A549 (cell line): Measurements from ENCODE around the gene DLK2. TPM values are rescaled to one million over a fixed set of nuclear protein-coding genes. Genes with fewer than 3 reads are reported as not detected.
"Not testable (repeated sequence)": the region's sequence is repeated elsewhere in the genome, so short reads cannot be mapped to it uniquely, and the experiment has no call there.

Source experiments
- ATAC-seq, 2 experiments: fragments of 200-7000 bp in 1 of 2; fragments of >200 bp in 1 of 2; cut with Nextera tagmentation in 1 of 2; cut with Tn5 transposase in 1 of 2; 3 replicates each; pipeline versions ENCODE4 v1.8.0 to v1.9.1; 2018 to 2020; ENCODE audit warnings: mild to moderate bottlenecking in 1 of 2, moderate library complexity in 1 of 2
- CTCF ChIA-PET: fragments of 300-600 bp; sonication (Branson Sonifier 250); formaldehyde crosslinking; extraction: SDS; loops from one replicate; lab custom pipeline; 2021; ENCODE audit warnings: antibody characterized with exemption, inconsistent platforms; lab: Yijun Ruan, JAX
- POLR2A ChIA-PET: fragments of 350-600 bp; formaldehyde crosslinking; extraction: SDS; loops from one replicate; lab custom pipeline; 2021; ENCODE audit warnings: antibody characterized with exemption, inconsistent platforms; lab: Yijun Ruan, JAX
- DNase-seq, 2 experiments: peaks; one replicate each; pipeline versions ENCODE4 v3.0.0 to v3.0.0-alpha.2; 2011 to 2016; ENCODE audit warnings: low read depth in 1 of 2, low spot score in 1 of 2
- FAIRE-seq: peaks from 2 replicates; lab custom pipeline; 2011; peaks lifted over from hg19 to GRCh38; lab: Jason Lieb, UNC
- H3K27ac ChIP-seq, 2 experiments: fragments of >200 bp; sonication (Bioruptor Twin); formaldehyde crosslinking; 3 replicates each; pipeline ENCODE4 v1.5.1; 2016 to 2017
- H3K4me1 ChIP-seq: fragments of >200 bp; sonication (Bioruptor Twin); formaldehyde crosslinking; 3 replicates; pipeline ENCODE4 v1.6.1; 2016
- H3K4me2 ChIP-seq: fragments of >200 bp; sonication (Bioruptor Twin); formaldehyde crosslinking; 3 replicates; pipeline ENCODE4 v1.6.1; 2016
- H3K4me3 ChIP-seq: fragments of >200 bp; sonication (Bioruptor Twin); formaldehyde crosslinking; 3 replicates; pipeline ENCODE4 v1.5.1; 2016
- H3K9me3 ChIP-seq: fragments of >200 bp; sonication (Bioruptor Twin); formaldehyde crosslinking; 3 replicates; pipeline ENCODE4 v1.6.1; 2016
- CBX2 ChIP-seq: fragments of 200-600 bp; sonication (generic); IDR thresholded peaks from 2 replicates; pipeline ENCODE4 v1.6.1; 2016; ENCODE audit warnings: low read depth, mild to moderate bottlenecking, borderline replicate concordance
- CEBPB ChIP-seq, 2 experiments: fragments of >200 bp in 1 of 2; sonication (Bioruptor Twin) in 1 of 2; formaldehyde crosslinking in 1 of 2; IDR thresholded peaks; 2 replicates each; pipeline ENCODE4 v1.6.1; 2012 to 2016
- EHF ChIP-seq: fragments of 250-450 bp; sonication (Bioruptor Pico); IDR thresholded peaks from 2 replicates; pipeline ENCODE4 v1.5.0; 2020; ENCODE audit warnings: mild to moderate bottlenecking
- ESRRA ChIP-seq: fragments of 150-350 bp; IDR thresholded peaks from 2 replicates; pipeline ENCODE4 v1.6.1; 2014; ENCODE audit warnings: mild to moderate bottlenecking, low read length, borderline replicate concordance
- FOXS1 ChIP-seq: fragments of 250-450 bp; sonication (Bioruptor Pico); IDR thresholded peaks from 2 replicates; pipeline ENCODE4 v1.5.0; 2020; ENCODE audit warnings: mild to moderate bottlenecking, moderate library complexity
- GATA3 ChIP-seq: IDR thresholded peaks from 2 replicates; pipeline ENCODE4 v1.6.1; 2012; ENCODE audit warnings: borderline replicate concordance
- HDAC2 ChIP-seq: fragments of 200-600 bp; sonication (generic); IDR thresholded peaks from 2 replicates; pipeline ENCODE4 v1.6.1; 2016
- HES2 ChIP-seq: fragments of >200 bp; sonication (Bioruptor Twin); formaldehyde crosslinking; IDR thresholded peaks from 2 replicates; pipeline ENCODE4 v1.6.1; 2016
- HEYL ChIP-seq: fragments of 250-450 bp; sonication (Bioruptor Pico); IDR thresholded peaks from 2 replicates; pipeline ENCODE4 v1.8.0; 2021; ENCODE audit warnings: mild to moderate bottlenecking, moderate library complexity
- HOXB5 ChIP-seq: fragments of 250-450 bp; sonication (Bioruptor Pico); IDR thresholded peaks from 2 replicates; pipeline ENCODE4 v1.5.0; 2020; ENCODE audit warnings: mild to moderate bottlenecking, moderate library complexity
- JUN ChIP-seq, 2 experiments: fragments of >200 bp; sonication (Bioruptor Twin); formaldehyde crosslinking; IDR thresholded peaks; 2 replicates in 1 of 2; 3 replicates in 1 of 2; pipeline ENCODE4 v1.6.1; 2016 to 2017
- KDM1A ChIP-seq: fragments of 200-600 bp; sonication (generic); IDR thresholded peaks from 2 replicates; pipeline ENCODE4 v1.6.1; 2016; ENCODE audit warnings: low read depth, mild to moderate bottlenecking
- KDM5A ChIP-seq: fragments of 200-600 bp; sonication (generic); IDR thresholded peaks from 2 replicates; pipeline ENCODE4 v1.6.1; 2016; ENCODE audit warnings: antibody characterized with exemption, mild to moderate bottlenecking
- MAFK ChIP-seq: fragments of 450-650 bp; IDR thresholded peaks from 2 replicates; pipeline ENCODE4 v1.6.1; 2014; ENCODE audit not compliant: partially characterized antibody
- MAZ ChIP-seq: fragments of 150-350 bp; IDR thresholded peaks from 2 replicates; pipeline ENCODE4 v1.6.1; 2014; ENCODE audit warnings: antibody characterized with exemption, low read depth, low read length, borderline replicate concordance
- NFE2L2 ChIP-seq: fragments of 150-350 bp; conservative IDR thresholded peaks from 2 replicates; pipeline ENCODE4 v1.6.1; 2014; ENCODE audit warnings: low read length
- POLR2A ChIP-seq: IDR thresholded peaks from 2 replicates; pipeline ENCODE4 v1.6.1; 2012; ENCODE audit warnings: mild to moderate bottlenecking, low read length
- POLR2AphosphoS2 ChIP-seq: conservative IDR thresholded peaks from 2 replicates; pipeline ENCODE4 v1.6.1; 2012; ENCODE audit warnings: low read length, improper control_type of control experiment, inconsistent platforms
- RAD21 ChIP-seq, 2 experiments: fragments of >200 bp in 1 of 2; sonication (Bioruptor Twin) in 1 of 2; formaldehyde crosslinking in 1 of 2; IDR thresholded peaks in 1 of 2; conservative IDR thresholded peaks in 1 of 2; 2 replicates in 1 of 2; 3 replicates in 1 of 2; pipeline ENCODE4 v1.6.1; 2012 to 2018; ENCODE audit warnings: inconsistent platforms in 1 of 2
- RARB ChIP-seq: fragments of 250-450 bp; sonication (Bioruptor Pico); IDR thresholded peaks from 2 replicates; pipeline ENCODE4 v1.8.0; 2021; ENCODE audit warnings: mild to moderate bottlenecking, moderate library complexity
- RCOR1 ChIP-seq: fragments of 150-350 bp; IDR thresholded peaks from 2 replicates; pipeline ENCODE4 v1.6.1; 2014; ENCODE audit warnings: antibody characterized with exemption, low read length, low read depth
- WGBS: methylation state at CpG from one replicate; pipeline ENCODE4 v1.1.6; 2017; ENCODE audit errors: missing lambda C conversion rate; 5-methylcytosine and 5-hydroxymethylcytosine counted together
- polyA plus RNA-seq, 4 experiments: library from polyadenylated mRNA; depleted of rRNA in 3 of 4; stranded (reverse); fragments of >200 nt; fragmentation: RNase III in 1 of 4; extraction: RNeasy Plus Mini Kit Qiagen cat#74134 plus additional on column Dnase treatment in 1 of 4; gene quantifications; 2 replicates in 3 of 4; 3 replicates in 1 of 4; pipeline ENCODE4 v1.2.3, GENCODE V29; 2011 to 2017
- TF ChIP-seq, protein P1 (sequence below): fragments of 250-450 bp; sonication (Bioruptor Pico); IDR thresholded peaks from 2 replicates; pipeline ENCODE4 v1.5.0; 2020; ENCODE audit warnings: low read depth, mild to moderate bottlenecking, moderate library complexity
- TF ChIP-seq, protein P2 (sequence below): fragments of >200 bp; sonication (Bioruptor Twin); formaldehyde crosslinking; IDR thresholded peaks from 3 replicates; pipeline ENCODE4 v1.6.1; 2016

DLK2 gene
- polyA plus RNA-seq, 2 of the 4 experiments (the other 2 are of a cell fraction): 2.5 to 2.9 TPM

- no peak for TF ChIP-seq JUN (IDR thresholded peaks at IDR 0.05)
- no peak for TF ChIP-seq HES2
- no peak for TF ChIP-seq RARB
- TF ChIP-seq CBX2: no peak
- no peak for TF ChIP-seq RCOR1
- no peak for TF ChIP-seq CEBPB (IDR thresholded peaks at IDR 0.05)
Measured at GRCh38 chr6:43499028-43499815, 43.9 kb upstream of the DLK2 start (continued).

DNA sequence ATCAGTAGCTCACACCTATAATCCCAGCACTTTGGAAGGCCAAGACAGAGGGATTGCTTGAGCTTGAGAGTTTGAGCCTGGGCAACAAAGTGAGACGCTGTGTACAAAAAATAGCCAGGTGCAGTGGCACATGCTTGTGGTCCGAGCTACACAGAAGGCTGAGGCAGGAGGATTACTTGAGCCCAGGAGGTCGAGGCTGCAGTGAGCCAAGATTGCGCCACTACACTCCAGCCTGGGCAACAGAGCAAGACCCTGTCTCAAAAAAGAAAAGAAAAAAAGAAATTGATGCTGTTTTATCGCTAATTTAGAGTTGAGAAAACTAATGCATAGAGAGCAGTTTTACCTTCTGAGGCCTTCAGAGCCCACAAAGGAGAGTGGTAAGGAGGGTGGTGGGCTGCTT, 42.9 kb upstream of the DLK2 start:
- H3K4me2 ChIP-seq, H3K4me3 ChIP-seq, DNase-seq, FAIRE-seq, POLR2A ChIA-PET, ATAC-seq, H3K27ac ChIP-seq, H3K9me3 ChIP-seq: not testable (repeated sequence)
- CTCF ChIA-PET: interaction anchor here (0.6 to 7.1 kb wide), 4 partner anchors 9 to 269 kb away, joined by 3 to 79 read pairs (median 34); partner anchors contain the start of genes DLK2 and LRRC73
- H3K4me1 ChIP-seq: peaks cover 16% of the 10 kb centered on the region
- WGBS: 85% methylated on average over 5 of the region's 5 CpGs

DNA sequence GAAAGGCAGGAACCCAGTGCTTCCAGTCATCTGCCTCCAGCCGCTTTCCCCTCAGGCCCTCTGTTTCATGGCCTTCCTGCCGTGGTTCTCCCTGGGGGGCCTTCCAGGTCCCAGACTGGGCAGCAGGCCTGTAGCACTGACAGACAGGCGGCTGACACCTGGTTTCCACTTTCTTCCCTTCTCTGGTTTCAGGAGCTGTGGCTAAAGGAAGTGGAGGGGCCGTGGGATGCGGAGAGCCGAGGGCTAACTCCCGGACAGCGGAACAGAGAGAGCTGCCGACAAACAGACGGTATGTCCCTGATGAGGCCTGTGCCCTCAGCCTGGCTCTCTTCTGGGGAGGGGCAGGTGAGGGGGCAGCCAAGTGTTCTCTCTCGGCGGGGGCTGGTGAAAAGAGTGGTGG, 42.3 kb upstream of the DLK2 start:
- H3K9me3 ChIP-seq: no peaks in the 10 kb centered on the region
- H3K27ac ChIP-seq: no peak overlapping the region
- H3K4me2 ChIP-seq: no peak overlapping the region
- TF ChIP-seq POLR2AphosphoS2: no peak
- TF ChIP-seq, protein P1, sequence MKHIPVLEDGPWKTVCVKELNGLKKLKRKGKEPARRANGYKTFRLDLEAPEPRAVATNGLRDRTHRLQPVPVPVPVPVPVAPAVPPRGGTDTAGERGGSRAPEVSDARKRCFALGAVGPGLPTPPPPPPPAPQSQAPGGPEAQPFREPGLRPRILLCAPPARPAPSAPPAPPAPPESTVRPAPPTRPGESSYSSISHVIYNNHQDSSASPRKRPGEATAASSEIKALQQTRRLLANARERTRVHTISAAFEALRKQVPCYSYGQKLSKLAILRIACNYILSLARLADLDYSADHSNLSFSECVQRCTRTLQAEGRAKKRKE (CRISPR knock-in tag): no peak
- ATAC-seq (no peak), FAIRE-seq (no peak), DNase-seq (no peak)
- CTCF ChIA-PET: interaction anchor here (0.6 to 7.1 kb wide), 6 partner anchors 10 to 269 kb away, joined by 3 to 79 read pairs (median 5); partner anchors contain the start of genes DLK2 and LRRC73
- 94% methylated on average over 10 of the region's 12 CpGs for WGBS
- POLR2A ChIA-PET: no interaction called here
- H3K4me3 ChIP-seq: no peak overlapping the region
- H3K4me1 ChIP-seq: peaks cover 16% of the 10 kb centered on the region

- POLR2A ChIA-PET: no interaction called here
Measured at GRCh38 chr6:43497129-43497396, 41.7 kb upstream of the DLK2 start.

More at GRCh38 chr6:43497129-43497396, 41.7 kb upstream of the DLK2 start:
- CTCF ChIA-PET: interaction anchor here (1.0 to 7.1 kb wide), 7 partner anchors 10 to 268 kb away, joined by 3 to 79 read pairs (median 5); partner anchors contain the start of genes DLK2 and LRRC73
- H3K27ac ChIP-seq: no peak overlapping the region
- H3K4me3 ChIP-seq: no peak overlapping the region
- no peak for DNase-seq
- H3K9me3 ChIP-seq: no peaks in the 10 kb centered on the region
- peaks cover 16% of the 10 kb centered on the region for H3K4me1 ChIP-seq
- 88% methylated on average over 6 of the region's 6 CpGs for WGBS
- no peak for TF ChIP-seq RARB
- TF ChIP-seq JUN (IDR thresholded peaks at IDR 0.05): no peak
- TF ChIP-seq MAZ: no peak
- no peak for TF ChIP-seq GATA3
- no peak for TF ChIP-seq RAD21 (conservative IDR thresholded peaks at IDR 0.05 in 1 of 2, IDR thresholded peaks at IDR 0.05 in 1 of 2)
- TF ChIP-seq KDM5A: no peak
- TF ChIP-seq HEYL (CRISPR knock-in tag): no peak
- TF ChIP-seq, protein P2, sequence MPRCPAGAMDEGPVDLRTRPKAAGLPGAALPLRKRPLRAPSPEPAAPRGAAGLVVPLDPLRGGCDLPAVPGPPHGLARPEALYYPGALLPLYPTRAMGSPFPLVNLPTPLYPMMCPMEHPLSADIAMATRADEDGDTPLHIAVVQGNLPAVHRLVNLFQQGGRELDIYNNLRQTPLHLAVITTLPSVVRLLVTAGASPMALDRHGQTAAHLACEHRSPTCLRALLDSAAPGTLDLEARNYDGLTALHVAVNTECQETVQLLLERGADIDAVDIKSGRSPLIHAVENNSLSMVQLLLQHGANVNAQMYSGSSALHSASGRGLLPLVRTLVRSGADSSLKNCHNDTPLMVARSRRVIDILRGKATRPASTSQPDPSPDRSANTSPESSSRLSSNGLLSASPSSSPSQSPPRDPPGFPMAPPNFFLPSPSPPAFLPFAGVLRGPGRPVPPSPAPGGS: no peak
- TF ChIP-seq NFE2L2: no peak
- TF ChIP-seq KDM1A: no peak
- no peak for TF ChIP-seq FOXS1 (CRISPR knock-in tag)
- TF ChIP-seq HDAC2: no peak
- TF ChIP-seq EHF (CRISPR knock-in tag): no peak
- no peak for TF ChIP-seq HOXB5 (CRISPR knock-in tag)
- TF ChIP-seq ESRRA: no peak
- no peak for TF ChIP-seq POLR2A
- no peak for TF ChIP-seq MAFK
- ATAC-seq: no peak
- H3K4me2 ChIP-seq: no peak overlapping the region
- no peak for FAIRE-seq
